ENCODE results near the gene AKAP4.

GRCh38 chrX:50161127-50161526 lies 39.7 kb downstream of the AKAP4 start:
- no peak for TF ChIP-seq CTCF (IDR thresholded peaks at IDR 0.05)
- no peak for TF ChIP-seq POLR2A (IDR thresholded peaks at IDR 0.05; ENCODE audit: low read depth)
